GM23248 (cell line): ENCODE results near the gene ZFYVE9.

Source experiments
- EZH2 ChIP-seq: fragments of 200-600 bp; sonication (generic); IDR thresholded peaks from 2 replicates; pipeline ENCODE4 v1.6.1; 2018; ENCODE audit warnings: antibody characterized with exemption, mild to moderate bottlenecking; ENCODE audit not compliant: insufficient read depth, poor library complexity, severe bottlenecking
- EZH2phosphoT487 ChIP-seq: fragments of 200-600 bp; sonication (generic); IDR thresholded peaks from 2 replicates; pipeline ENCODE4 v1.6.1; 2018; ENCODE audit warnings: antibody characterized with exemption, moderate library complexity, mild to moderate bottlenecking, low read depth; ENCODE audit not compliant: insufficient read depth

GRCh38 chr1:52145137-52145536, 3.2 kb downstream of the ZFYVE9 start:
- TF ChIP-seq EZH2phosphoT487 (no peak), EZH2 (no peak)
